ENCODE results near the gene SCO2. TPM values are rescaled to one million over a fixed set of nuclear protein-coding genes. Genes with fewer than 3 reads are reported as not detected.

Gene SCO2
- total and polyA plus RNA-seq, 2 of the 13 experiments (the other 11 are each of a cell fraction or from before 2014, with no cell fraction given), result 0.32 to 3.7 TPM

DNA sequence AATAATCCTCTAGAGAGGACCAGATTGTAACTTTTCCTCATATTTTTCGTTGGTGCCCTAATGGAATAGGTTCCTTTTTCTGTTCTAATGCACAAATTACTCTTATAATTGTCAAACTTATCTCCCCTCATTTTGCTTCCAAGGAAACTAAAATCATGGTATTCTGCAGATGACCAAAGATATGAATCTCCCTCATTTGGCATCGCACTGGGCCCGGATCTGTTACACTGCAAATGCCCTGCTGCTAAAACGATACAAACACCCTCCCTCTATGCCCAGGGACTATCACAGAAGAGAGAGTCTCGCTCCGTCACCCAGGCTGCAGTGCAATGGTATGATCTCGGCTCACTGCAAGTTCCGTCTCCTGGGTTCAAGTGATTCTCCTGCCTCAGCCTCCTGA lies 27.9 kb upstream of the SCO2 start:
- Histone ChIP-seq H2AFZ (ENCODE audit: low read length) (no peak overlapping the region), H4K20me1 (ENCODE audit: insufficient read depth, low read length) (no peaks in the 10 kb centered on the region), H3K27me3 (ENCODE audit: control insufficient read depth in 1 of 2, insufficient read depth in 2 of 2, low read length in 2 of 2) (peaks cover 1 to 11% of the 10 kb centered on the region in 2 experiments; a peak in 3 of 5 replicates), H3K27ac (ENCODE audit: extremely low read length, insufficient read depth, low read length) (no peak overlapping the region), H3K9ac (ENCODE audit: insufficient read depth, low read depth, low read length) (no peak overlapping the region), H3K9me3 (ENCODE audit: low read length) (no peaks in the 10 kb centered on the region), H3K79me2 (ENCODE audit: insufficient read depth, low read length) (no peaks in the 10 kb centered on the region), H3K4me3 (replicated peaks in 1 of 3; ENCODE audit: insufficient read depth in 1 of 3, low read depth in 2 of 3, low read length in 3 of 3) (no peak overlapping the region), H3K4me2 (ENCODE audit: low read depth, low read length) (no peak overlapping the region), H3K36me3 (replicated peaks in 1 of 2; ENCODE audit: control insufficient read depth in 1 of 2, insufficient read depth in 2 of 2, low read length in 2 of 2) (no peaks in the 10 kb centered on the region), H3K4me1 (ENCODE audit: insufficient read depth, low read length) (peaks cover 14% of the 10 kb centered on the region)
- POLR2A ChIA-PET, result no interaction called here
- FAIRE-seq (no peak), ATAC-seq (no peak), DNase-seq (ENCODE audit: low spot score) (no peak)
- in situ Hi-C loops (cut with HindIII; ENCODE audit: extremely low pct_ligation_motif_present, low pct_unique_long_range_greater_than_20kb) (no loop called here), intact Hi-C loops (cut with micrococcal nuclease; ENCODE audit: unreplicated experiment) (no loop called here)
- BruUV-seq (replicated peaks), result no TSS peak
- CTCF ChIA-PET (ENCODE audit: low intra/inter-chr PET ratio, low total read pairs), result no interaction called here
- WGBS (ENCODE audit: low lambda C conversion rate), result 50% methylated on average over 8 of the region's 8 CpGs
- TF ChIP-seq ZHX1 (CRISPR knock-in tag; IDR thresholded peaks at IDR 0.05; ENCODE audit: low read depth), result no peak
- TF ChIP-seq ZNF580 (CRISPR knock-in tag; IDR thresholded peaks at IDR 0.05; ENCODE audit: borderline replicate concordance, low read depth), result no peak
- TF ChIP-seq ZNF615 (CRISPR knock-in tag; IDR thresholded peaks at IDR 0.05; ENCODE audit: borderline replicate concordance), result no peak
- no peak for TF ChIP-seq IKZF1 (IDR thresholded peaks at IDR 0.05)
- TF ChIP-seq EED (CRISPR knock-in tag; IDR thresholded peaks at IDR 0.05), result no peak
- TF ChIP-seq ZNF12 (CRISPR knock-in tag; IDR thresholded peaks at IDR 0.05), result no peak
- no peak for TF ChIP-seq HIVEP1 (CRISPR knock-in tag; IDR thresholded peaks at IDR 0.05)
- TF ChIP-seq CCDC6 (CRISPR knock-in tag; IDR thresholded peaks at IDR 0.05), result no peak
- no peak for TF ChIP-seq SRY (CRISPR knock-in tag; IDR thresholded peaks at IDR 0.05)
- no peak for TF ChIP-seq YY1 (IDR thresholded peaks at IDR 0.05; ENCODE audit: insufficient read depth, insufficient replicate concordance, low read depth, low read length)
- no peak for TF ChIP-seq NFKBIZ (CRISPR knock-in tag; IDR thresholded peaks at IDR 0.05)
- TF ChIP-seq PTBP1 (IDR thresholded peaks at IDR 0.05; ENCODE audit: low read depth, low read length, poor library complexity, severe bottlenecking), result no peak
- no peak for TF ChIP-seq ZBTB1 (CRISPR knock-in tag; IDR thresholded peaks at IDR 0.05; ENCODE audit: borderline replicate concordance)
- TF ChIP-seq, protein P1, sequence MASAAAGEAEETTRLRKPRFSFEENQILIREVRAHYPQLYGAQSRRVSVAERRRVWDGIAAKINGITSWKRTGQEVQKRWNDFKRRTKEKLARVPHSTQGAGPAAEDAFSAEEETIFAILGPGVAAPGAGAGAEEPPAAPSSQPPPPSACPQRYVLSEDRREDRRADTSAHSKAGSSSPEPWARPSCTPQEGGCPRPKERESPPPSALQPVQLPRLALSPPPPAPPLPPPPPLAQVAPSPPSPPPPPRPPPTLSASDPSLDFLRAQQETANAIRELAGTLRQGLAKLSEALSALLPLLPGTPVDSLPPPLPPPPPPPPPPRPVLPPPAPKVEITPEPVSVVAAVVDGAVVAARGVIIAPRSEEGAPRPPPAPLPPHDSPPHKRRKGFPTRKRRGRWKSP (CRISPR knock-in tag; IDR thresholded peaks at IDR 0.05), result no peak
- no peak for TF ChIP-seq TEAD3 (CRISPR knock-in tag; optimal IDR thresholded peaks at IDR 0.05; ENCODE audit: borderline replicate concordance)
- TF ChIP-seq, protein P2, sequence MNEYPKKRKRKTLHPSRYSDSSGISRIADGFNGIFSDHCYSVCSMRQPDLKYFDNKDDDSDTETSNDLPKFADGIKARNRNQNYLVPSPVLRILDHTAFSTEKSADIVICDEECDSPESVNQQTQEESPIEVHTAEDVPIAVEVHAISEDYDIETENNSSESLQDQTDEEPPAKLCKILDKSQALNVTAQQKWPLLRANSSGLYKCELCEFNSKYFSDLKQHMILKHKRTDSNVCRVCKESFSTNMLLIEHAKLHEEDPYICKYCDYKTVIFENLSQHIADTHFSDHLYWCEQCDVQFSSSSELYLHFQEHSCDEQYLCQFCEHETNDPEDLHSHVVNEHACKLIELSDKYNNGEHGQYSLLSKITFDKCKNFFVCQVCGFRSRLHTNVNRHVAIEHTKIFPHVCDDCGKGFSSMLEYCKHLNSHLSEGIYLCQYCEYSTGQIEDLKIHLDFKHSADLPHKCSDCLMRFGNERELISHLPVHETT (CRISPR knock-in tag; conservative IDR thresholded peaks at IDR 0.05), result no peak
- no peak for TF ChIP-seq ZNF3 (CRISPR knock-in tag; IDR thresholded peaks at IDR 0.05)
- no peak for TF ChIP-seq ZNF768 (CRISPR knock-in tag; IDR thresholded peaks at IDR 0.05)
- TF ChIP-seq ZNF678 (CRISPR knock-in tag; IDR thresholded peaks at IDR 0.05), result no peak
- TF ChIP-seq, protein P3, sequence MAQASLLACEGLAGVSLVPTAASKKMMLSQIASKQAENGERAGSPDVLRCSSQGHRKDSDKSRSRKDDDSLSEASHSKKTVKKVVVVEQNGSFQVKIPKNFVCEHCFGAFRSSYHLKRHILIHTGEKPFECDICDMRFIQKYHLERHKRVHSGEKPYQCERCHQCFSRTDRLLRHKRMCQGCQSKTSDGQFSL (CRISPR knock-in tag; IDR thresholded peaks at IDR 0.05), result no peak

Measured in HepG2 (cell line).